Neural progenitor cell (in vitro differentiated cells): Measurements from ENCODE around the gene DNM1L.

Experiments used
- EZH2 ChIP-seq: fragments of 200-600 bp; sonication (generic); IDR thresholded peaks from 2 replicates; pipeline ENCODE4 v1.6.1; 2017; ENCODE audit warnings: antibody characterized with exemption, mild to moderate bottlenecking, moderate library complexity
- EZH2phosphoT487 ChIP-seq: fragments of 200-600 bp; sonication (generic); IDR thresholded peaks from 2 replicates; pipeline ENCODE4 v1.6.1; 2017; ENCODE audit warnings: antibody characterized with exemption
- TF ChIP-seq, protein P1 (sequence below): fragments of 200-600 bp; sonication (generic); IDR thresholded peaks from 2 replicates; pipeline ENCODE4 v1.5.1; 2017; ENCODE audit warnings: antibody characterized with exemption, mild to moderate bottlenecking

DNA sequence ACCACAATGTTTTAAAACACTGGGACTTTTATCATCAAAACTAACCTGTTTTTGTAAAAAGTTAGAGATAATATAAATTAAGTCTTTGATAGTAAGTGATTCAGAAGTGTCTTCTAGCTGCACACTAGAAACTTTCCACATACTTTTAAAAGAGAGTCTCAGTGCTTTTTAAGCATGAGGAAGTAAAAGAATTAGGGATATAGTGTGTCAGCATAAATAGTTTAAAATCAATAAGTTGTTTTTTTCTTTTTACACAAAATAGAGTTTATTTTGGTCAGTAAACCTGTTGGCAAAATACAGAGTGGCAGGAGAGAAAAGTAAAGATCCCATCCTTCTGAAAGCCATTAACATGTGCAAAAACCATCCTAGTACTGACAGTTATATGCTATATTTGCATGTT, 1.7 kb downstream of the DNM1L start:
- TF ChIP-seq, protein P1, sequence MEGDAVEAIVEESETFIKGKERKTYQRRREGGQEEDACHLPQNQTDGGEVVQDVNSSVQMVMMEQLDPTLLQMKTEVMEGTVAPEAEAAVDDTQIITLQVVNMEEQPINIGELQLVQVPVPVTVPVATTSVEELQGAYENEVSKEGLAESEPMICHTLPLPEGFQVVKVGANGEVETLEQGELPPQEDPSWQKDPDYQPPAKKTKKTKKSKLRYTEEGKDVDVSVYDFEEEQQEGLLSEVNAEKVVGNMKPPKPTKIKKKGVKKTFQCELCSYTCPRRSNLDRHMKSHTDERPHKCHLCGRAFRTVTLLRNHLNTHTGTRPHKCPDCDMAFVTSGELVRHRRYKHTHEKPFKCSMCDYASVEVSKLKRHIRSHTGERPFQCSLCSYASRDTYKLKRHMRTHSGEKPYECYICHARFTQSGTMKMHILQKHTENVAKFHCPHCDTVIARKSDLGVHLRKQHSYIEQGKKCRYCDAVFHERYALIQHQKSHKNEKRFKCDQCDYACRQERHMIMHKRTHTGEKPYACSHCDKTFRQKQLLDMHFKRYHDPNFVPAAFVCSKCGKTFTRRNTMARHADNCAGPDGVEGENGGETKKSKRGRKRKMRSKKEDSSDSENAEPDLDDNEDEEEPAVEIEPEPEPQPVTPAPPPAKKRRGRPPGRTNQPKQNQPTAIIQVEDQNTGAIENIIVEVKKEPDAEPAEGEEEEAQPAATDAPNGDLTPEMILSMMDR = no peak
- TF ChIP-seq EZH2 (no peak), EZH2phosphoT487 (no peak)
